CD4-positive, CD25-positive, alpha-beta regulatory T cell (primary cell): Measurements from ENCODE around the gene C10orf143. TPM values are rescaled to one million over a fixed set of nuclear protein-coding genes. Genes with fewer than 3 reads are reported as not detected.

Experiments
- ATAC-seq, 2 donors: fragments of 150-1000 bp; cut with Tn5 transposase; one replicate each; pipeline ENCODE4 v1.10.0; 2021; ENCODE audit warnings: low read depth in 2 of 2, moderate number of reproducible peaks in 2 of 2, moderate library complexity in 1 of 2
- DNase-seq, 3 donors: peaks; one replicate each; pipeline versions ENCODE4 v3.0.0 to v3.0.0-alpha.2; 2012 to 2022; ENCODE audit warnings: mixed read lengths in 1 of 3
- H3K27ac ChIP-seq: one replicate; pipeline ENCODE4 v1.7.0; 2013; ENCODE audit warnings: mild to moderate bottlenecking, low read length; ENCODE audit not compliant: insufficient read depth, poor library complexity, severe bottlenecking
- H3K27me3 ChIP-seq: one replicate; pipeline ENCODE4 v1.7.0; 2013; ENCODE audit warnings: low read length; ENCODE audit not compliant: control insufficient read depth, insufficient read depth
- H3K36me3 ChIP-seq: one replicate; pipeline ENCODE4 v1.7.0; 2013; ENCODE audit warnings: mild to moderate bottlenecking, low read length, moderate library complexity; ENCODE audit not compliant: control insufficient read depth, insufficient read depth
- H3K4me1 ChIP-seq: 2 replicates; pipeline ENCODE4 v1.7.0; 2013; ENCODE audit warnings: mild to moderate bottlenecking, low read length; ENCODE audit not compliant: insufficient read depth, control insufficient read depth, poor library complexity, severe bottlenecking
- H3K4me3 ChIP-seq: one replicate; pipeline ENCODE4 v1.7.0; 2013; ENCODE audit warnings: low read depth, mild to moderate bottlenecking, low read length, moderate library complexity
- H3K9me3 ChIP-seq, 2 experiments: 1 replicate in 1 of 2; 2 replicates in 1 of 2; pipeline ENCODE4 v1.7.0; 2013; ENCODE audit warnings: low read length in 2 of 2, mild to moderate bottlenecking in 1 of 2, moderate library complexity in 1 of 2; ENCODE audit not compliant: control insufficient read depth in 2 of 2
- H3K27ac Mint-ChIP-seq, 3 donors: one replicate each; pipeline ENCODE4 v1.8.0; 2020 to 2022; ENCODE audit warnings: mild to moderate bottlenecking in 3 of 3, mixed read lengths in 3 of 3, moderate library complexity in 2 of 3
- H3K27me3 Mint-ChIP-seq: one replicate; pipeline ENCODE4 v1.8.0; 2022; ENCODE audit warnings: mild to moderate bottlenecking, mixed read lengths
- H3K36me3 Mint-ChIP-seq: one replicate; pipeline ENCODE4 v1.8.0; 2020; ENCODE audit warnings: mixed read lengths
- H3K4me1 Mint-ChIP-seq, 4 donors: one replicate each; pipeline ENCODE4 v1.8.0; 2020 to 2022; ENCODE audit warnings: mixed read lengths in 4 of 4, mild to moderate bottlenecking in 1 of 4
- H3K4me3 Mint-ChIP-seq, 4 donors: one replicate each; pipeline ENCODE4 v1.8.0; 2020 to 2022; ENCODE audit warnings: mild to moderate bottlenecking in 4 of 4, mixed read lengths in 4 of 4, moderate library complexity in 3 of 4
- H3K9me3 Mint-ChIP-seq, 7 donors: one replicate each; pipeline ENCODE4 v1.8.0; 2020 to 2022; ENCODE audit warnings: mixed read lengths in 7 of 7, mild to moderate bottlenecking in 3 of 7, moderate library complexity in 2 of 7
- polyA plus RNA-seq, 4 donors: library from polyadenylated mRNA; unstranded; fragments of 300-500 nt; fragmentation: Illumina TruSeq; gene quantifications; one replicate each; pipeline ENCODE4 v1.2.3, GENCODE V29; 2021
- total RNA-seq: library from RNA; stranded (reverse); gene quantifications from one replicate; pipeline ENCODE4 v1.2.3, GENCODE V29; 2022

Gene C10orf143
- total and polyA plus RNA-seq, 5 donors from 2014 or later = 7.7 to 28.9 (median 22.6) TPM

- H3K9me3 ChIP-seq = no peaks in the 10 kb centered on the region
- no peak overlapping the region for H3K27ac Mint-ChIP-seq
- ATAC-seq = no peak
Measured at GRCh38 chr10:130022511-130023299, 87.9 kb downstream of the C10orf143 start.

GRCh38 chr10:130022086-130022485 lies 88.5 kb downstream of the C10orf143 start:
- Mint-ChIP-seq H3K4me3 (no peak overlapping the region), H3K4me1 (peaks cover 0 to 5% (median 1%) of the 10 kb centered on the region in 4 donors), H3K9me3 (no peaks in the 10 kb centered on the region), H3K27me3 (peaks cover 5% of the 10 kb centered on the region), H3K36me3 (no peaks in the 10 kb centered on the region), H3K27ac (no peak overlapping the region)
- H3K4me3 ChIP-seq = no peak overlapping the region
- no peaks in the 10 kb centered on the region for H3K36me3 ChIP-seq
- H3K27ac ChIP-seq = no peak overlapping the region
- no peak for ATAC-seq
- no peak for DNase-seq
- H3K4me1 ChIP-seq = no peaks in the 10 kb centered on the region
- H3K9me3 ChIP-seq = no peaks in the 10 kb centered on the region
- H3K27me3 ChIP-seq = no peaks in the 10 kb centered on the region

More at GRCh38 chr10:130022511-130023299, 87.9 kb downstream of the C10orf143 start:
- no peak for DNase-seq
- Histone ChIP-seq H3K4me1 (no peaks in the 10 kb centered on the region), H3K36me3 (no peaks in the 10 kb centered on the region), H3K4me3 (no peak overlapping the region), H3K27ac (no peak overlapping the region), H3K27me3 (no peaks in the 10 kb centered on the region)
- no peaks in the 10 kb centered on the region for H3K36me3 Mint-ChIP-seq
- H3K4me1 Mint-ChIP-seq = peaks cover 0 to 5% (median 1%) of the 10 kb centered on the region in 4 donors
- H3K4me3 Mint-ChIP-seq = no peak overlapping the region
- H3K9me3 Mint-ChIP-seq = no peaks in the 10 kb centered on the region
- peaks cover 5% of the 10 kb centered on the region for H3K27me3 Mint-ChIP-seq

GRCh38 chr10:130021383-130021950 lies 89.2 kb downstream of the C10orf143 start:
- H3K27ac Mint-ChIP-seq = no peak overlapping the region
- no peaks in the 10 kb centered on the region for H3K9me3 ChIP-seq
- no peaks in the 10 kb centered on the region for H3K27me3 ChIP-seq
- ATAC-seq = no peak
- H3K27ac ChIP-seq = no peak overlapping the region
- no peak overlapping the region for H3K4me3 Mint-ChIP-seq
- H3K4me1 Mint-ChIP-seq = peaks cover 0 to 5% (median 1%) of the 10 kb centered on the region in 4 donors
- no peaks in the 10 kb centered on the region for H3K4me1 ChIP-seq
- no peaks in the 10 kb centered on the region for H3K36me3 ChIP-seq
- peaks cover 5% of the 10 kb centered on the region for H3K27me3 Mint-ChIP-seq
- H3K36me3 Mint-ChIP-seq = no peaks in the 10 kb centered on the region
- no peak overlapping the region for H3K4me3 ChIP-seq
- H3K9me3 Mint-ChIP-seq = no peaks in the 10 kb centered on the region
- no peak for DNase-seq

- ATAC-seq (no peak), DNase-seq (no peak)
- Mint-ChIP-seq H3K27ac (no peak overlapping the region), H3K27me3 (peaks cover 5% of the 10 kb centered on the region), H3K9me3 (no peaks in the 10 kb centered on the region), H3K36me3 (no peaks in the 10 kb centered on the region), H3K4me3 (no peak overlapping the region), H3K4me1 (peaks cover 0 to 5% (median 1%) of the 10 kb centered on the region in 4 donors)
- Histone ChIP-seq H3K27ac (no peak overlapping the region), H3K27me3 (no peaks in the 10 kb centered on the region), H3K4me3 (no peak overlapping the region), H3K9me3 (no peaks in the 10 kb centered on the region), H3K4me1 (no peaks in the 10 kb centered on the region), H3K36me3 (no peaks in the 10 kb centered on the region)
Measured at GRCh38 chr10:130020651-130021382, 89.8 kb downstream of the C10orf143 start.

GRCh38 chr10:130018730-130019185 lies 91.9 kb downstream of the C10orf143 start:
- H3K9me3 ChIP-seq = no peaks in the 10 kb centered on the region
- H3K27ac Mint-ChIP-seq = no peak overlapping the region
- DNase-seq = no peak
- H3K36me3 ChIP-seq = no peaks in the 10 kb centered on the region
- H3K9me3 Mint-ChIP-seq = no peaks in the 10 kb centered on the region
- no peak overlapping the region for H3K4me3 ChIP-seq
- no peak overlapping the region for H3K4me3 Mint-ChIP-seq
- no peak overlapping the region for H3K27ac ChIP-seq
- no peaks in the 10 kb centered on the region for H3K27me3 Mint-ChIP-seq
- no peaks in the 10 kb centered on the region for H3K36me3 Mint-ChIP-seq
- no peak for ATAC-seq
- H3K4me1 ChIP-seq = no peaks in the 10 kb centered on the region
- H3K4me1 Mint-ChIP-seq = peaks cover 0 to 5% (median 1%) of the 10 kb centered on the region in 4 donors
- no peaks in the 10 kb centered on the region for H3K27me3 ChIP-seq

- ATAC-seq = no peak
- H3K27me3 Mint-ChIP-seq = peaks cover 4% of the 10 kb centered on the region
Measured at GRCh38 chr10:130018265-130018664, 92.4 kb downstream of the C10orf143 start.

GRCh38 chr10:130017631-130018022 lies 93.0 kb downstream of the C10orf143 start:
- ATAC-seq (no peak), DNase-seq (no peak)
- no peak overlapping the region for H3K4me3 ChIP-seq
- Mint-ChIP-seq H3K4me1 (peaks cover 0 to 5% (median 1%) of the 10 kb centered on the region in 4 donors), H3K9me3 (no peaks in the 10 kb centered on the region), H3K27ac (no peak overlapping the region), H3K36me3 (no peaks in the 10 kb centered on the region), H3K4me3 (no peak overlapping the region), H3K27me3 (peaks cover 4% of the 10 kb centered on the region)
- H3K27ac ChIP-seq = no peak overlapping the region
- no peaks in the 10 kb centered on the region for H3K9me3 ChIP-seq
- no peaks in the 10 kb centered on the region for H3K36me3 ChIP-seq
- no peaks in the 10 kb centered on the region for H3K27me3 ChIP-seq
- H3K4me1 ChIP-seq = no peaks in the 10 kb centered on the region

More at GRCh38 chr10:130018265-130018664, 92.4 kb downstream of the C10orf143 start:
- Mint-ChIP-seq H3K4me3 (no peak overlapping the region), H3K36me3 (no peaks in the 10 kb centered on the region), H3K9me3 (no peaks in the 10 kb centered on the region), H3K4me1 (peaks cover 0 to 5% (median 1%) of the 10 kb centered on the region in 4 donors), H3K27ac (no peak overlapping the region)
- DNase-seq = peak in 1 of 3 donors; percentile 10
- Histone ChIP-seq H3K4me1 (no peaks in the 10 kb centered on the region), H3K27ac (no peak overlapping the region), H3K36me3 (no peaks in the 10 kb centered on the region), H3K4me3 (no peak overlapping the region), H3K9me3 (no peaks in the 10 kb centered on the region), H3K27me3 (no peaks in the 10 kb centered on the region)
